GM19240 (cell line): ENCODE measurements around the gene ENOX1.
"Not testable (repeated sequence)": the region's sequence is repeated elsewhere in the genome, so short reads cannot be mapped to it uniquely, and the experiment has no call there.

ENCODE experiments used
- DNase-seq: peaks from one replicate; pipeline ENCODE4 v3.0.0; 2011; ENCODE audit warnings: low spot score; ENCODE audit not compliant: insufficient read length

The ENOX1 gene

DNA sequence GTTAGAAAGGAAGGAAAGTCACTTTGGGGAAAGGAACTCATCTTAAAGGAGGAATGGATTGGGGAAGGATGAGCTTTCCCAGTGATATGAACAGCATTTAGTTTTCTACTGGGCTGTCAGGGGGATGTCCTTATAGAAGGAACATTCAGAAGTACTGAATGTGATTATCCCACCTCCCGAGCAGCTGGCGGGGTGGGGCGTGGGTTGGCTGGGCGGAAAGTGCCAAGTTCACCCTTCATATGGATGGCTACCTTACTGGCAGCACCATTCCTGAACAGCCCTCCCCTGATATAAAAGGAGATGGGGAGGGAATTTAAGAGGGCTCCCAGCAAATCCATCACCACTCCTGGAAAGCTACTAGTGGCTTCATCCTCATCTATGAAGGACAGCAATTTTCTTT, 572.6 kb downstream of the ENOX1 start:
- no peak for DNase-seq

DNA sequence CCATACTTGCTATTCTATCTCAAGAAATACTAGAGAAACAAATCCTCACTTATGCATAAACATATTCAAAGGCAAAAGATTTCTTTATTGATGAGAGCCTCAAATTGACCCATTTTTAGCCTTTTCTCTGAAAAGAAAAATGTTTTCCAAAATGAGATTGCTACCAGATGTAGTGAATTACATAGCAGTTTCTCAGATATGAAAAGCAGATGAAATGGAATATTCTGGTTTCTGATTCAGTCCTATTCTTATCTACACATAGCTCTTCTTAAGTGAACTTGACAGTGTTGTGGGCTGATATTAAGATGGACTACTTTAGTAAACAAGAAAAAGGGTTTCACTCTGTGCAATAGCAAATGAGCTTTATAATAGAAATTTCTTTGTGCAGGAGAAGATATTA, 579.9 kb downstream of the ENOX1 start:
- no peak for DNase-seq

DNA sequence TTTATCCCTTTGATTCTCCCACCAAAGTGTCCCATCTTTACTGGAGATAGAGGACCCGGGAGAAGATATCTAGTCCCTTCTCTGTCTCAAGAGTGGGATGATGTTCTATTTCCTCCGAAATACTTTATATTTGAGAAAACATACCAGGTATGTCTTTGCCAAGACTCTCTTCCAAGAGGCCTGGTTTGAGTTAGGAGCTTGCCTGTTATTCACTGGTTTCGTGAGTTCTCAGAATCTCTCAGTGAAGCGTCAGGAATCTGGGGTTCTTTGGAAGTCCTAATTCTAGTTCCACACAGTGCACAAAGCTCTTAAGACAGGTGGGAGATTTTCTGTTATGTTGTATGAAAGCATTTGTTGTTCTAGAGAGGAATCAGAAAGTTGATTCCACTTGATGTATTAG, 581.4 kb downstream of the ENOX1 start:
- DNase-seq: no peak

DNA sequence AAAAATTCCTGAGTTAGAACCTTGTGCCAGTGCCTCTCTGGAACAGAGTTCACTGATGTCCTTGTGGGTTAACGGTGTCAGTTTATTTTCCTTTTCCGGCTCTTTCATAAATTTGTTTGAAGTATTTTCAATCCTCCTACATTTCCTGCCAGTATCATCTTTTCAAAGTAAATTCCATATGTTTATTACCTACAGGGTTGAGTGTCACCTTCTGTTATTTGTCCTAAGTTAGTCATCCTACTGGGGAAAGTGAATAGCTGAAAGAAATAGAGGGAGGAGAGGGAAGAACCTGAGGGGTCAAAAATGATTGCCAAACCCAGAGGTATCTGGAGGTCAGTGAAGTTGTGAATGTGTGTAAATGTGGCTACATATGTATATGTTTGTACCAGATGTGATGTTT, 582.2 kb downstream of the ENOX1 start:
- no peak for DNase-seq

DNA sequence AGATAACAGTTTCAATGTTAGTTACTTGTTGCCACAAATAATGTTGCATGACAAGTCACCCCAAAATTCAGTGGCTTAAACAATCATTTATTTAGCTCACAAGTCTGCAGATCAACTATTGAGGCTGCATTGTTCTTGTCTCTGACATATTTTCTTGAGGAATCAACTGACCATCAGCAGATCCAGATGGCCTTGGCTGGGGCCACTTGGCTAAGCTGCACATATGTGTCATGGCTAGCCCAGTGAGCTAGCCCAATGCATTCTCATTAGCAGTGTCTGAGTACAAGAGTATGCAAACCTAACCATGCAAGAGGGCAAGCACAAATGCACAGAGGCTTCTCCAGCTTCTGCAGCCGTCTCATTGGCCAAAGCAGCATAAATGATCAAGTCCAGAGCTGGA, 583.0 kb downstream of the ENOX1 start:
- no peak for DNase-seq

DNA sequence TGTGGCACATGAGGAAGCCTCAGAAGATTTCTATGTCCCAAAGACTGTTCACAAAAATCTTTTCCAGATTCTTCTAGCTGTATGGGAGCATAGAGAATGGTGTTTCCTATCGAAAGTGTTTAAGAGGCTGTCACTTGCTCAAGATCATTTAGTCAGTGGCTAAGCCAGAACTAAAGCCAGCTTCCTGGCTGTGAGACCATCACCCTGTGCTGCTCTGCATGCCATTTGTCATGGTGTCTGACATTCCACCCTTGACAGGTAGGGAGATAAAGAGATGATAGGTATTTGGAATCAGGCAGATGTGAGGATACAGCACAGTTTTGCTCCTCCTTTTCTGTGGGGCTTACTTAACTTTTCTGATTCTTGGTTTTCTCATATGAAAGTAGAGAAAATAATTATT, 586.0 kb downstream of the ENOX1 start:
- DNase-seq: no peak

DNA sequence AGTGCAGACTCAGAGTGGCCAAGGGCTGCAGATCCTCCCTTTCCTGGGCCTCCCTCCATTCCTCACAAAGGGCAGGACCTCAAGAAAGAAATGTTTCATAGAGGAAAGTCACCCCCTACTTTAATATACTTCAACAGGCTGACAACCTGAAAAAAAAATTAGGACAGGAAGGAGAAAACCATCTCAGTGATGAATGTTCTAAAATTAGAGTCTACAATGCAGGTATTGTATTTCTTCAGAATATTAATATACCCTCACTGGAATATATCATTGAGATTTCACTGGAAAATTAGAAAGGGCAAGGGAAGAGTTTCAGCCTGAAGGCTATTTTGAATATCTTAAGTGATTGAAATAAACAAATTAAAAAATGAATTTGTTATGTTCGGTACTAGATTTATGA, 586.5 kb downstream of the ENOX1 start:
- no peak for DNase-seq

DNA sequence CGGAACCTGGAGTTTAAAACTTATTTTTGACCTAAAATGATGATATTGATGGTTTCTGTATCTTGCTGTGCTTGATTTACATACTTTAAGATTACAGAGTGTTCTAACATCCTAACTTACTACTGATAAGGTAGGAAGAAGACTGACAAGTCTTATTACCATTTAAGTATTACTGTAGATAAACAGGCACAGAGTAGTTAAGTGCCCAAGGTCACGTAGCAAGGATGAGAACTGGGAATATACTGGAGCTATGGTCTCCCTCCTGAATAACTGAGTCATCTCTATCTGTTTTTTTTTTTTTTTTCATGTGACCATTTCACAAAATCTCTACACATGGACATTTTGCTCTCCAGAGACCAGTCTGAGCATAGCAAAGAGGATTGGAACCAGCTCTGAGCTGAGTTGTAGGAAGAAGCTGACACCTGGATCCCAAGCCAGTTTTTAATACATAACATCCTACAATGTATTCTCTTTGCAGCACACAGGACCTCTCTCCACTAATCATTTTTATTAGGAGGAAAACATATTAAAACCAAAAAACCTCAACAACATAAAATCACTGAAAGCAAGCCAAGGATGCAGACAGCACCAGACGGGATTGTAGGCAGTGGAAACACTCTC, 589.9 kb downstream of the ENOX1 start:
- DNase-seq: no peak

DNA sequence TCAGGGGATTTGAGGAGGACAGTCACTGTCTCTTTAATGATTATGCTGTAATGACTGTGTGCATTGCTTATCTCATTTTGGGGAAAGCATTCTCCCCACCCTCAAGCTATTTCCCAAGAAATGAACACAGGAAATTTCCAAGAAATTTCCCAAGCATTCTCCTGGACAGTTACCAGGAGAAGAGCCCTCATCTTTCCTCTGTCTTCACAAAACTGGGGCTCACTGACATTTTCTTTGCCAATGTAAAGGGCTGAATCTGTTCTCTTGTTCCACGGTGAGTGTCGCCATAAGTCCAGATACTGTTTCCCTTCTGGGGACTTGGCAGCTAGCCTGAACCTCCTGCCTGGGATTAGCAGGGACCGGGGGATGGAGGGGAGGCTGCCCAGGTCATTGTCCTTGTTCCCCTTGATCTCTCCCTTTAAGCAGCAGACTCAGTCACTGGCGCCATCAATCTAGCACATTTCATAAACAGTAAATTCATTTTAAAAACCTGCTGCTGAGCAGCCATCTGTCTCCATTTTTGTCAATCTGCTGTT, 590.6 kb downstream of the ENOX1 start:
- DNase-seq: no peak

DNA sequence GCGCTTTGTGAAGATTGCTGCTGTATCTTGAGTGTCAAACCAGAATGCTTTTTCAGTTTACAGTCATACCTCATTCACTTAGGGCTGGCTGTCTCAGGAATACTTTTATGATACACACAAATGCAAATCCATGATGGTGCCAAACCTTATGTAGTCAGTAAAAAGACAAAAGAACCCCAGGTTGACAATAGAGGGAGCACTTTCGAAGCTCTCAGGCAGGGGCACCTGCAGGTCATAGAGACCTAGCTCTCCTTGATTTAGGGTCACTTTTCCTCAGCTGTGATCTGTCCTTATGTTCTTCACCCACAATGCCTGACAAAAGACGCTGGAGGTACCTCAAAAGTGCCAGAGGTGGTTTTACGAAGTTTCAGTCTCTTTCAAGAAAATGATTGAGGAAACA, 591.2 kb downstream of the ENOX1 start:
- no peak for DNase-seq

DNA sequence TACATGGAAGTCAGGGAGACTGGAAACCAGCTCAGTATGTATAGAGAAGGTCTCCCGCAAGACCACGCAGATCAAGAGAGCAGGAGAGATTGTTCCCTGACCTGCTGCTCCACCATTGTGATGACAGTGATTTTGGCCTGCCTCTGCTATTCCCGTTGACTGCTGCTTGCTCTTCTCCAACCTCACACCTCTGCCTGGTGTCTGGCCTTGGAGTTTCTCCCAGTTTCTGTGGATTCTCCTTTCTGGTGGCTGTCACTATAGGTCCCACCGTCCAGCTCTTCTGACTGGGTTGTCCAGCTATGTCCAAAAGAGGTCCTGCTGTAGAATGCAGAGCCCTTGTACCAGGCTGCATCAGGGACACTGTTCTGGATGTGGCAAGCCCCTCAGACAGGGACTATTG, 591.7 kb downstream of the ENOX1 start:
- no peak for DNase-seq

DNA sequence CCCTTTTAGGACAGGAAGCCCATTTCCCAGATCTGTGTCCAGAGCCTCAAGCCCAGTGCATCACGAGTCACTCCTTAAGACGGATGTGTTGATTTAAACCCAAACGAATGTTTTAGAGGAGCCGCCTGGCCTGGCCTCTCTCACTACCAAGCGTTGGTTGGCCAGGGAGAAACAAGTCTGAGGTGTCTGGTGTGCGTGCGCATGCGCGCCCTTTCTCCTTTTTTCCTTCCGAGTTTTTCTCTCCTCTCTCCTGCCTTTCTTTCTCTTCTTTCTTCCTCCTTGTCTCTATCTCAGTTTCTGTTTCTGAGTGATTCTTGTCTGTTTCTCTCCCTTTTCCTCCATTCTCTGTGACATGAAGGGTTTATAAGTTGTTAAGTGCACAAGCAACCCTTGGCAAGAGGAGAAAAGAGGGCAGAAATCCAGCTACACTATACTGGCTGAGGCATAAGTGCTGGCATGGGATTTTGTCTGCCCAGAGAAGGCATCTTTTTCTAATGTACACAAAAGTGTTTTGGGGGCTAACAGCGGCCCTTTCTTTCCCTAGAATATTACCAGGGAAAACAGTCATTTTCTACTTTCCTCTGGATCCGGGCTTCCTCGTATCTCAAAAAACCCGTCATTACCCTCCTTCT, 592.9 kb downstream of the ENOX1 start:
- DNase-seq: no peak

DNA sequence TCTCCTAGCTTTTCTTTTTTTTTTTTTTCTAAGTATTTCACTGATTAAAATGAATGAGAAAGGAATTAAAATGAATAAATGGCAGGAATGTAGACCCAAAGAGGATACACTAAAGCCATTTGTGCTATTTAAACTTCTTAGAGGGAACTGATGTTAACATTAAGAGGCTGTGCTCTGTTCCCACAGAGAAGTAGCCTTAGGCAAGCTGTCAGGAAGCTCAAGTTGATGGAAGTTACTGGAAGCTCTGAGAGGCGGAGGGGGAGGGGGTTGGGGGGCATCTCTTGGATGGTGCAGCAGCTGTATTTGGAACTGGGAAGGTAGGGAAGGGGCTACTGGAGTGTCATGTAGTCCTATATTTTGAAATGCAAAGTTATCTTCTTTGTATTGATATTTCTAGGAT, 595.2 kb downstream of the ENOX1 start:
- no peak for DNase-seq

DNA sequence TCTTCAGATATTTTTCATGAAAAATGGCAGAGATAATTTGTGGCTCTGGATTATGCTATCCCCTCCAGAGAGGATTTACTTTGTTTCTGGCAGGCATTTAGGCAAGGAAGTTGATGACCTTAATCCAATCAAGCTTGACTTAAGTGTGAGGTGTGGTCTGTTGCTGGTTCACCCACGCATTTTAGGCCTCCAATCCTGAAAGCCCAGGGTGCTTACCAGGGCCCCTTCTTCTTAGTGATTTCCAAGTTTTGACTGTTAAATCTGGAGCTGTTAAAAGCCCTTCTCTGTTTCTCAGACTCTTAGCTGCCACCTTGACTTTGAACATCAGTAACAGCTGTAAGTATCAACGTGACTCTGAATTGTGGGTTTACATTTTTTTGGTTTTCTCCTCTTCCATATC, 601.5 kb downstream of the ENOX1 start:
- DNase-seq: no peak

DNA sequence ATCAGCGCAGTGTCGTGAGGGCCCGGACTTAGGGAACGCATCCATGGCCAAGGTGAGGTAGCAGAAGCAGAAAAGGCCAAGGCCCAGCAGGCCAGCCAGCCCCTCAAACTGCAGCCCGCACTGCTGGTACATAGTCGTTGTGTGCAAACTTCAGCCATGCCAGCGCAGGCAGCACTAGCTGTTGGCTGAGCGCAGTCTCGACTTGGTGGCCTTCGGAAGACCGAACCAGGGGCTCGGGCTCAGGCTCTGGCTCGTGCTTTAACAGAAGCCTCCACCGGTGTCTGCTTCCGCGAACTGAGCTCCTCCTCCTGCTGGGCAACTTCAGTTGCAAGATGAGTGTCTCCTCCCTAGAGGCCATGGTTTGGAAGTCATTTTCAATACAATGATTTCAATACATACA, 605.9 kb downstream of the ENOX1 start:
- no peak for DNase-seq

DNA sequence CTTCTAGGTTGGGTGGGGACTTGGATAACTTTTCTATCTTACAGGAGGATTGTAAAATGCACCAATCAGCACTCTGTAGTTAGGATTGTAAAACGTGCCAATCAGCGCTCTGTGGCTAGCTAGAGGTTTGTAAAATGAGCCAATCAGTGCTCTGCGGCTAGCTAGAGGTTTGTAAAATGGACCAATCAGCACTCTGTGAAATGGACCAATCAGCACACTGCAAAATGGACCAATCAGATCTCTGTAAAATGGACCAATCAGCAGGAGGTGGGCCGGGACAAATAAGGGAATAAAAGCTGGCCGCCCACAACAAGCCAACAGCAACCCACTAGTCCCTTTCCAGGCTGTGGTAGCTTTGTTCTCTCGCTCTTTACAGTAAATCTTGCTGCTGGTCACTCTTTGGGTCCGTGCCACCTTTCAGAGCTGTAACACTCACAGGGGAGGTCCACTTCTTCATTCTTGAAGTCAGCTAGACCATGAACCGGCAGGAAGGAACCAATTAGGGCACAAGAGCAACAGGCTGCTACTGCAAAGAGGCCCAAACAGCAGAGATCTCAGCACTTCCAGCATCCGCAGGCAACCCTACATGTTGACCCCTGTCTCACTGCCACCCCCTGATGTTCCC, 606.6 kb downstream of the ENOX1 start:
- no peak for DNase-seq

DNA sequence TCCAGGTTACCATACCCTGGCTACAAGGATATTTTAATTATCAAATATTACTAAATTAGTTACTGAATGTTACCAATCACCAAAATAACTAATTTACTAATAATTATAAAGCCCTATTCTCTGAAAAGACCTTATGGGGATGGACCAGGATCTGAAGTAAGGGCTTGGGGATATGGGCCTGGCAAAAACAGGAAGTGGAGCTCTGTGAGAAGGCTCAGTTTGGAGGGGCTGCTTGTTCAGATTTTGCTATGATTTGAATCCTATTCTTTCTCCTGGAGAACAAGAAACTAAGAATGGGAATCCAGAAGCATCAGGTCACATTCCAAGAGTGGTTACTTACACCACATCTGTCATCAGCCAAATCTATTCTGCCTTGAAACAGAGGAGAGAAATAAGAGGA, 615.3 kb downstream of the ENOX1 start:
- DNase-seq: no peak

DNA sequence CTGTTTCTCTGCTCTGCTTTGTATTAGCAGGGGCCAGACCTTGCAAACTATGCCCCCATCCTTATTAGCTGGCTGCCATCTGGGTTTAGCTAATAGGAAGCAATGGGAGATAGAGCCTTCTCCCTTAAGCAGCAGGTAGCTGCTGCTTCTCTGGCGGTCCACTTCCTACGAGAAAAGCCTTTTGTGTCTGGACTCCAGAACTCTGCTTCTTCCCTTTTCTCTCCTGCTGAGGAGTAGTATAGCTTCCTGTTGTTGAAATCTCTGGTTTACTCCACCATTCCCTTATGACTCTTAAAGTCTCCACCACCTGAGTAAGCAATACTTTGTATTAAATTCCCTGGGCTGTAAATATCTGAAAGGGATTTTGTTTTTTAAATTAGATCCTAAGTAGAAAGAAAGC, 616.3 kb downstream of the ENOX1 start:
- DNase-seq: no peak

DNA sequence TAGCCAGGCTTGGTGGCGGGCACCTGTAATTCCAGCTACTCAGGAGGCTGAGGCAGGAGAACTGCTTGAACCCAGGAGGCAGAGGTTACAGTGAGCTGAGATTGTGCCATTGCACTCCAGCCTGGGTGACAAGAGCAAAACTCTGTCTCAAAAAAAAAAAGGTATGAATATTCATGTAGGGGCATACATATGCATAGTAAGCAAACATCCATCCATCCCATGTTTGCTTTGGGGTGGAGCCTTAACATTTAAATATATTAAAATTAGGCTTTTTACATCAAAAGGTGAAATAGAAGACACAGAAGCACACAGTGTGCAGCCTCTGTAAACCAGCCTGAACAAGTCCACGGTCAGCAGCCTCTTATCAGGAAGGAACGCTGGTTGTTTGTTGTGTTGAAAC, 618.3 kb downstream of the ENOX1 start:
- not testable (repeated sequence) for DNase-seq

DNA sequence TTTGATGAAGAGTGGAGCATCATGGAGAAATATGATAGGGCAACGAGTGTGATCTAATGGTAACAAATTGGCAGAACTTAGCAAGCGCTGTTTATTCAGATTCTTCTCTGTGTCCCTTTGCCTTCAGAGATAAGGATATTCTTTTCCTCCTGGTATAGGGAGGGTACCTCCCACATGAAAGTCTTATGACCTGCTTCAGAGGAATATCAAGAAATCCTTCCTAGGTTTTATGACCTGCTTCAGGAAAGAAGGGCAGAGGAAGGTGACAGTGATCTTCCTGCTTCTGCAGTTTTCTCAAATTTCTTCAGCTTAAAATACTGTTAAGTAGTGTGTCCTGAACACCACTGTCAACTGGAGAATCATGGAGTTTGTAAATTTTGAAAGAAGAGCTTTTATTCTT, 619.0 kb downstream of the ENOX1 start:
- DNase-seq: no peak

DNA sequence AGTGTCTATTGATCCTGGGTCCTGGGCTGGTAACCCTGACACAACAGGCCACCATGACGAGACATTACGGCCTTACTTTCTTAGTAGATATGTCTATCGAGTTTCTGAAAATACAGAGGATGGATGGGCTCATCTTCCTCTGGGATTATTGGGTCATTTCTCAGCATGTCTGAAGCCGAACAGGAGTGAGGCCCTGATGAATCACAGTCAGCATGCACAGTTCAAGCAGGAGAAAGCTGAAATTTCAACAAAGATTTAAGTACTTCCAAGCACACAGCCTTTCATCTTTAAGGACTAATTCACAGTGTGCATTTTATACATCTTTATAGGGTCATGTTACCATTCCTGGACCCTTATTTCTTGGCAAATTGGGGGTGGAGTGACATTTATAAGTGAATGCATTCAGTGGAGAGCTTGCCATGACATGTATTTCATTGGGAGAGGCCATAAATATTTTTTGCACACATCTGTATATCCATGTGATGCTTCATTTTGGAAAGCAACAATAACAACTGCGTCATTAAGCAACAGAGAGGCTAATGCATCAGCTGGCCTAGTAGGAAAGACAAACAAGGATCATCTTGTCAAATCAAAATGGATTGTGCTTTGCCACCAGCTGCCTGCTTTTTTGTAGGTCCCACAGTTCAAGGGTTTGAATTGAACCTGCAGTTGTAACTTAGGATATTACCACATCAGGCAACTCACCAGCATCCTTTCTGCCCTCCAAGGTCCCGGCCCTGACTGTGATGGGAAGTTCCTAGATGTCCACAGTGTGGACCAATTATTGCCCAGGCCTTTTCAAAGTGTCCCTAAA, 619.9 kb downstream of the ENOX1 start:
- DNase-seq: no peak
